ENCODE measurements around the gene SSBP4. TPM values are rescaled to one million over a fixed set of nuclear protein-coding genes. Genes with fewer than 3 reads are reported as not detected.

The SSBP4 gene
- total RNA-seq (2021; ENCODE audit: unreplicated experiment) = 164 TPM
- 55.6 and 64.2 TPM in 2 replicates for polyA plus RNA-seq (2012)
- percentile 81 among the genes with signal in this experiment for Bru-seq, nascent RNA
- percentile 90 among the genes with signal in this experiment for BruChase-seq, experiment 1, labeled RNA remaining after a 6-hour chase
- BruChase-seq, experiment 2, labeled RNA remaining after a 2-hour chase = percentile 88 among the genes with signal in this experiment
- long read RNA-seq, transcript SSBP4-202 (17 exons, 1,721 nt) = major isoform, 49 of 272 reads
- long read RNA-seq, transcript SSBP4-201 (18 exons, 1,768 nt) = minor isoform, 20 of 272 reads
- long read RNA-seq, partial matches to known transcripts = 28 of 272 reads
- long read RNA-seq, other reads (novel, unspliced or antisense) = 173 of 272 reads

DNA sequence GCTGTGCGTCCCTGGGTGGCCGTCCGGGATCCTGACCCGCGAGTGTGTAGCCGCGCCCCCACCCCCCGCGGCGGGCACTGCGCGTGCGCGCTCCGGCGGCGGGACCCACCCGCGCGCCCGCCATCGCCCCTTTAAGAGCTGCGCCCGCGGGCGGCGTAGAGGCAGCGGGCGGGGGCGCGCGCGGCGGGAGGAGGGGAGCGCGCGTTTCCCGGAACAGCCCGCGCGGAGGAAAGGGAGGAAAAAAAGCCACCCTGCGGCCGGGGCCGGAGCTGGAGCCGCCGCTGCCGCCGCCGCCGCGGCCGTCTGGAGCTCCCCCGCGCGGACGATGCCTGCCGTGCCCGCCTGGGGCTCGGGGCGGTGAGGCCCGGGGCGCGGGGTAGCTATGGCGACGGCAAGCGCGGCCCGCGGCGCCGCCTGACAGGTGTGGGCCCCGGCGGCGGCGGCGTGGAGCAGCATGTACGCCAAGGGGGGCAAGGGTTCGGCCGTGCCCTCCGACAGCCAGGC, at the start of gene SSBP4:
SSBP4 (plus strand) TSS at position 204 of the 504 bp plus-strand sequence; CDS start at position 455, 251 bp downstream.
- Histone ChIP-seq H3K9ac (ENCODE audit: low read length) (peak within 1 kb of the TSS; percentile 96), H3K9me2 (ENCODE audit: insufficient read depth) (no peaks in the 10 kb centered on the region), H4K20me1 (ENCODE audit: insufficient read depth) (no peaks in the 10 kb centered on the region), H3K36me3 (ENCODE audit: control insufficient read depth in 1 of 2, insufficient read depth in 2 of 2, low read length in 2 of 2) (no peaks in the 10 kb centered on the region; a peak in 1 of 4 replicates), H2AFZ (ENCODE audit: low read depth, low read length, poor library complexity, severe bottlenecking) (no peak within 1 kb of the TSS), H3K27ac (ENCODE audit: low read depth, low read length) (peak within 1 kb of the TSS; percentile 98), H3K4me1 (ENCODE audit: control insufficient read depth in 1 of 2, insufficient read depth in 2 of 2, low read length in 2 of 2) (peaks cover 50 to 80% of the 10 kb centered on the region in 2 experiments), H3K4me2 (ENCODE audit: low read length) (peak within 1 kb of the TSS; percentile 100), H3K27me3 (ENCODE audit: insufficient read depth, low read length) (no peaks in the 10 kb centered on the region), H3K79me2 (ENCODE audit: insufficient read depth, low read length) (peaks cover 49% of the 10 kb centered on the region), H3K9me3 (ENCODE audit: control insufficient read depth in 1 of 2, insufficient read depth in 1 of 2, low read depth in 1 of 2, low read length in 2 of 2) (no peaks in the 10 kb centered on the region), H3K4me3 (replicated peaks in 1 of 2; ENCODE audit: low read depth in 1 of 2, low read length in 2 of 2) (peak within 1 kb of the TSS; percentile 65 to 92)
- RAD21 ChIA-PET (ENCODE audit: low non-redundant PET in 1 of 2, low total read pairs in 2 of 2, uncharacterized antibody in 2 of 2, unreplicated experiment in 2 of 2) = interaction anchor here (0.6 kb wide), 3 partner anchors 18 to 537 kb away, joined by 3 to 6 read pairs (median 3); no protein-coding TSS in a partner anchor
- peak; percentile 12 for ATAC-seq
- POLR2A ChIA-PET = interaction anchor here (0.6 to 4.0 kb wide), 6 partner anchors 15 to 138 kb away, joined by 3 to 22 read pairs (median 6); partner anchors contain the start of genes GDF15 and JUND
- CTCF ChIA-PET = interaction anchor here (0.7 to 3.5 kb wide), 6 partner anchors 9 to 211 kb away, joined by 3 to 11 read pairs (median 4); partner anchors contain the start of gene GDF15
- TF ChIP-seq RAD21 (IDR thresholded peaks at IDR 0.05; ENCODE audit: low read depth) (no peak), EZH2 (IDR thresholded peaks at IDR 0.05) (no peak), POLR2AphosphoS5 (IDR thresholded peaks at IDR 0.05; ENCODE audit: low read depth, low read length) (peak; percentile 43), ZFX (IDR thresholded peaks at IDR 0.05) (peak; percentile 62; the same call in 1 of the 2 replicates), POLR2A (IDR thresholded peaks at IDR 0.05; ENCODE audit: borderline replicate concordance, extremely low read depth, insufficient read depth, insufficient read length) (no peak), YY1 (IDR thresholded peaks at IDR 0.05; ENCODE audit: extremely low read depth, insufficient replicate concordance, low read depth, low read length) (no peak), FOSL1 (IDR thresholded peaks at IDR 0.05; ENCODE audit: low read depth) (no peak)
- TF ChIP-seq, protein P1, sequence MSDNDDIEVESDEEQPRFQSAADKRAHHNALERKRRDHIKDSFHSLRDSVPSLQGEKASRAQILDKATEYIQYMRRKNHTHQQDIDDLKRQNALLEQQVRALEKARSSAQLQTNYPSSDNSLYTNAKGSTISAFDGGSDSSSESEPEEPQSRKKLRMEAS (IDR thresholded peaks at IDR 0.05) = peak; percentile 56
- TF ChIP-seq, protein P2, sequence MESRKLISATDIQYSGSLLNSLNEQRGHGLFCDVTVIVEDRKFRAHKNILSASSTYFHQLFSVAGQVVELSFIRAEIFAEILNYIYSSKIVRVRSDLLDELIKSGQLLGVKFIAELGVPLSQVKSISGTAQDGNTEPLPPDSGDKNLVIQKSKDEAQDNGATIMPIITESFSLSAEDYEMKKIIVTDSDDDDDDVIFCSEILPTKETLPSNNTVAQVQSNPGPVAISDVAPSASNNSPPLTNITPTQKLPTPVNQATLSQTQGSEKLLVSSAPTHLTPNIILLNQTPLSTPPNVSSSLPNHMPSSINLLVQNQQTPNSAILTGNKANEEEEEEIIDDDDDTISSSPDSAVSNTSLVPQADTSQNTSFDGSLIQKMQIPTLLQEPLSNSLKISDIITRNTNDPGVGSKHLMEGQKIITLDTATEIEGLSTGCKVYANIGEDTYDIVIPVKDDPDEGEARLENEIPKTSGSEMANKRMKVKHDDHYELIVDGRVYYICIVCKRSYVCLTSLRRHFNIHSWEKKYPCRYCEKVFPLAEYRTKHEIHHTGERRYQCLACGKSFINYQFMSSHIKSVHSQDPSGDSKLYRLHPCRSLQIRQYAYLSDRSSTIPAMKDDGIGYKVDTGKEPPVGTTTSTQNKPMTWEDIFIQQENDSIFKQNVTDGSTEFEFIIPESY (IDR thresholded peaks at IDR 0.05; ENCODE audit: extremely low read depth, insufficient replicate concordance, low read length) = peak; percentile 45
- TF ChIP-seq, protein P3, sequence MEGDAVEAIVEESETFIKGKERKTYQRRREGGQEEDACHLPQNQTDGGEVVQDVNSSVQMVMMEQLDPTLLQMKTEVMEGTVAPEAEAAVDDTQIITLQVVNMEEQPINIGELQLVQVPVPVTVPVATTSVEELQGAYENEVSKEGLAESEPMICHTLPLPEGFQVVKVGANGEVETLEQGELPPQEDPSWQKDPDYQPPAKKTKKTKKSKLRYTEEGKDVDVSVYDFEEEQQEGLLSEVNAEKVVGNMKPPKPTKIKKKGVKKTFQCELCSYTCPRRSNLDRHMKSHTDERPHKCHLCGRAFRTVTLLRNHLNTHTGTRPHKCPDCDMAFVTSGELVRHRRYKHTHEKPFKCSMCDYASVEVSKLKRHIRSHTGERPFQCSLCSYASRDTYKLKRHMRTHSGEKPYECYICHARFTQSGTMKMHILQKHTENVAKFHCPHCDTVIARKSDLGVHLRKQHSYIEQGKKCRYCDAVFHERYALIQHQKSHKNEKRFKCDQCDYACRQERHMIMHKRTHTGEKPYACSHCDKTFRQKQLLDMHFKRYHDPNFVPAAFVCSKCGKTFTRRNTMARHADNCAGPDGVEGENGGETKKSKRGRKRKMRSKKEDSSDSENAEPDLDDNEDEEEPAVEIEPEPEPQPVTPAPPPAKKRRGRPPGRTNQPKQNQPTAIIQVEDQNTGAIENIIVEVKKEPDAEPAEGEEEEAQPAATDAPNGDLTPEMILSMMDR (IDR thresholded peaks at IDR 0.05 in 2 of 3, conservative IDR thresholded peaks at IDR 0.05 in 1 of 3; ENCODE audit: borderline replicate concordance in 1 of 3, insufficient read depth in 1 of 3, low read depth in 2 of 3, low read length in 2 of 3) = peak in 1 of 3 experiments; percentile 17; a peak in 1 of 6 replicates
- TF ChIP-seq, protein P4, sequence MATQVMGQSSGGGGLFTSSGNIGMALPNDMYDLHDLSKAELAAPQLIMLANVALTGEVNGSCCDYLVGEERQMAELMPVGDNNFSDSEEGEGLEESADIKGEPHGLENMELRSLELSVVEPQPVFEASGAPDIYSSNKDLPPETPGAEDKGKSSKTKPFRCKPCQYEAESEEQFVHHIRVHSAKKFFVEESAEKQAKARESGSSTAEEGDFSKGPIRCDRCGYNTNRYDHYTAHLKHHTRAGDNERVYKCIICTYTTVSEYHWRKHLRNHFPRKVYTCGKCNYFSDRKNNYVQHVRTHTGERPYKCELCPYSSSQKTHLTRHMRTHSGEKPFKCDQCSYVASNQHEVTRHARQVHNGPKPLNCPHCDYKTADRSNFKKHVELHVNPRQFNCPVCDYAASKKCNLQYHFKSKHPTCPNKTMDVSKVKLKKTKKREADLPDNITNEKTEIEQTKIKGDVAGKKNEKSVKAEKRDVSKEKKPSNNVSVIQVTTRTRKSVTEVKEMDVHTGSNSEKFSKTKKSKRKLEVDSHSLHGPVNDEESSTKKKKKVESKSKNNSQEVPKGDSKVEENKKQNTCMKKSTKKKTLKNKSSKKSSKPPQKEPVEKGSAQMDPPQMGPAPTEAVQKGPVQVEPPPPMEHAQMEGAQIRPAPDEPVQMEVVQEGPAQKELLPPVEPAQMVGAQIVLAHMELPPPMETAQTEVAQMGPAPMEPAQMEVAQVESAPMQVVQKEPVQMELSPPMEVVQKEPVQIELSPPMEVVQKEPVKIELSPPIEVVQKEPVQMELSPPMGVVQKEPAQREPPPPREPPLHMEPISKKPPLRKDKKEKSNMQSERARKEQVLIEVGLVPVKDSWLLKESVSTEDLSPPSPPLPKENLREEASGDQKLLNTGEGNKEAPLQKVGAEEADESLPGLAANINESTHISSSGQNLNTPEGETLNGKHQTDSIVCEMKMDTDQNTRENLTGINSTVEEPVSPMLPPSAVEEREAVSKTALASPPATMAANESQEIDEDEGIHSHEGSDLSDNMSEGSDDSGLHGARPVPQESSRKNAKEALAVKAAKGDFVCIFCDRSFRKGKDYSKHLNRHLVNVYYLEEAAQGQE (IDR thresholded peaks at IDR 0.05; ENCODE audit: low read depth) = no peak
- intact Hi-C loops (cut with micrococcal nuclease) = no loop called here
- DNase-seq (ENCODE audit: low read depth, low spot score) = no peak
- BruUV-seq (replicated peaks) = no TSS peak

Data from HCT116 (cell line).